ENCODE measurements around the gene SLC17A5. TPM values are rescaled to one million over a fixed set of nuclear protein-coding genes. Genes with fewer than 3 reads are reported as not detected.
"Not testable (repeated sequence)": the region's sequence is repeated elsewhere in the genome, so short reads cannot be mapped to it uniquely, and the experiment has no call there.

The SLC17A5 gene
- total RNA-seq, 3 donors from 2014 or later = 25.8 to 53.0 (median 42.3) TPM

- Histone ChIP-seq H3K36me3 (ENCODE audit: low read depth) (no peaks in the 10 kb centered on the region), H3K9me3 (no peaks in the 10 kb centered on the region)
- intact Hi-C loops (cut with DNase I, micrococcal nuclease) = no loop called here
Measured at GRCh38 chr6:73558624-73559398, 95.0 kb downstream of the SLC17A5 start.

GRCh38 chr6:73556836-73557235, 97.0 kb downstream of the SLC17A5 start:
- DNase-seq (no peak), ATAC-seq (no peak)
- Histone ChIP-seq H3K4me3 (no peak overlapping the region), H3K36me3 (ENCODE audit: low read depth) (no peaks in the 10 kb centered on the region), H3K9me3 (no peaks in the 10 kb centered on the region), H3K4me1 (ENCODE audit: low read depth) (no peaks in the 10 kb centered on the region)
- no peak for TF ChIP-seq CTCF (IDR thresholded peaks at IDR 0.05)
- intact Hi-C loops (cut with DNase I, micrococcal nuclease) = no loop called here

More at GRCh38 chr6:73558624-73559398, 95.0 kb downstream of the SLC17A5 start:
- Histone ChIP-seq H3K4me1 (ENCODE audit: low read depth) (no peaks in the 10 kb centered on the region), H3K4me3 (no peak overlapping the region)
- DNase-seq (no peak), ATAC-seq (no peak)
- TF ChIP-seq CTCF (IDR thresholded peaks at IDR 0.05) = no peak

GRCh38 chr6:73555380-73555949, 98.3 kb downstream of the SLC17A5 start:
- H3K36me3 ChIP-seq (ENCODE audit: low read depth); DNase-seq; H3K9me3 ChIP-seq; intact Hi-C loops (cut with DNase I, micrococcal nuclease); H3K4me1 ChIP-seq (ENCODE audit: low read depth); H3K4me3 ChIP-seq; ATAC-seq: not testable (repeated sequence)

- H3K4me1 ChIP-seq (ENCODE audit: low read depth); DNase-seq; H3K9me3 ChIP-seq; H3K36me3 ChIP-seq (ENCODE audit: low read depth); intact Hi-C loops (cut with DNase I, micrococcal nuclease); H3K4me3 ChIP-seq; ATAC-seq: not testable (repeated sequence)
Measured at GRCh38 chr6:73551115-73551514, 102.7 kb downstream of the SLC17A5 start.

- intact Hi-C loops (cut with DNase I, micrococcal nuclease) = no loop called here
- H3K9me3 ChIP-seq = no peaks in the 10 kb centered on the region
- no peak overlapping the region for H3K4me3 ChIP-seq
- no peak for TF ChIP-seq CTCF (IDR thresholded peaks at IDR 0.05)
- no peaks in the 10 kb centered on the region for H3K4me1 ChIP-seq (ENCODE audit: low read depth)
- no peak for ATAC-seq
- no peaks in the 10 kb centered on the region for H3K36me3 ChIP-seq (ENCODE audit: low read depth)
- DNase-seq = no peak
Measured at GRCh38 chr6:73548458-73549446, 105.0 kb downstream of the SLC17A5 start.

- no peak for TF ChIP-seq CTCF (IDR thresholded peaks at IDR 0.05)
- no peak for DNase-seq
- Histone ChIP-seq H3K9me3 (no peaks in the 10 kb centered on the region), H3K36me3 (ENCODE audit: low read depth) (no peaks in the 10 kb centered on the region), H3K4me3 (no peak overlapping the region), H3K4me1 (ENCODE audit: low read depth) (no peaks in the 10 kb centered on the region)
- intact Hi-C loops (cut with DNase I, micrococcal nuclease) = no loop called here
- ATAC-seq = no peak
Measured at GRCh38 chr6:73547036-73547435, 106.8 kb downstream of the SLC17A5 start.

Other genes starting within 250 kb of the SLC17A5 start
- gene CGAS, start 201.7 kb downstream of the SLC17A5 start, total RNA-seq = 1 to 10 TPM; 2.4 to 5.4 (median 3.1) TPM
- gene MTO1, start 192.3 kb downstream of the SLC17A5 start, total RNA-seq = 10 to 100 TPM; 21.5 to 36.4 (median 31.9) TPM
- gene EEF1A1, start 133.0 kb downstream of the SLC17A5 start, total RNA-seq = 1,000 to 10,000 TPM; 6,833 to 8,492 (median 7,090) TPM
- 1 to 10 TPM; 1.7 to 9.1 (median 4.4) TPM for gene CD109, start 42.2 kb upstream of the SLC17A5 start, total RNA-seq